OCI-LY3 (cell line): ENCODE measurements around the gene CCDC9B.

Source experiments
- EZH2phosphoT487 ChIP-seq: fragments of 200-600 bp; shearing (Covaris generic); IDR thresholded peaks from 2 replicates; pipeline ENCODE4 v1.6.1; 2018; ENCODE audit warnings: antibody characterized with exemption, mixed run types, low read depth
- TF ChIP-seq, protein P1 (sequence below): fragments of 200-600, 300-600 bp; sonication (generic); IDR thresholded peaks from 2 replicates; pipeline ENCODE4 v1.5.1; 2014; ENCODE audit warnings: antibody characterized with exemption, low read length, low read depth

DNA sequence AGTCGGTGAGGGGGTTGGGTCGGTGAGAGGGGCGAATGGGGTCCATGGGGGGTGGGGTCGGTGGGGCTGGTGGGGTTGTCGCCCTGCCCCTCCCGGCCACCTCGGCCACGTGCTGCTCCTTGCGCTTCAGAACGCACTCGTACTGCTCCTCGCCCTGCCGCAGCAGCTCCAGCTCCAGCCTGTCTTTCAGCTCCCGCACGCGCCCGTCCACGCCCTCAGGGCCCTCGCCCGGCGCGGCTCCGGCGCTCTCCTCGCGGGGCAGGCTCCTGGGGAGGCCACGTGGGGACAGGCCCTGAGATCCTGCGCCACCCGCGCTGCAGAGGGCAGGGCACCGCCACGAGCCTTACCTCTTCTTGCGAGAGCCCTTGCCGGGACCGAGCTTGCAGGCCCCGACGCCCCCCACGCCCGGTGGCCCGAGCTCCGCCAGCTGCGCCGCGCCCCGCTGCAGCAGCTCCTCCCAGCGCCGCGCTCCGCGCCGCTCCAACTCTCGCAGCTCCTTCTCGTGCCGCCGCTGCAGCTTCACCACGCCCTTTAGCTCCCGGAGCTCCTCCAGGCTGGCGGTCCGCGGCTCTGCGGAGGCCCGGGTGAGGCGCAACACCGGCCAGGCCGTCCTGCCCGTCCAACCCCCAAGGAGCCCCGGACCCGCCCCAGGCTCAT, 49.7 kb downstream of the CCDC9B start:
- TF ChIP-seq, protein P1, sequence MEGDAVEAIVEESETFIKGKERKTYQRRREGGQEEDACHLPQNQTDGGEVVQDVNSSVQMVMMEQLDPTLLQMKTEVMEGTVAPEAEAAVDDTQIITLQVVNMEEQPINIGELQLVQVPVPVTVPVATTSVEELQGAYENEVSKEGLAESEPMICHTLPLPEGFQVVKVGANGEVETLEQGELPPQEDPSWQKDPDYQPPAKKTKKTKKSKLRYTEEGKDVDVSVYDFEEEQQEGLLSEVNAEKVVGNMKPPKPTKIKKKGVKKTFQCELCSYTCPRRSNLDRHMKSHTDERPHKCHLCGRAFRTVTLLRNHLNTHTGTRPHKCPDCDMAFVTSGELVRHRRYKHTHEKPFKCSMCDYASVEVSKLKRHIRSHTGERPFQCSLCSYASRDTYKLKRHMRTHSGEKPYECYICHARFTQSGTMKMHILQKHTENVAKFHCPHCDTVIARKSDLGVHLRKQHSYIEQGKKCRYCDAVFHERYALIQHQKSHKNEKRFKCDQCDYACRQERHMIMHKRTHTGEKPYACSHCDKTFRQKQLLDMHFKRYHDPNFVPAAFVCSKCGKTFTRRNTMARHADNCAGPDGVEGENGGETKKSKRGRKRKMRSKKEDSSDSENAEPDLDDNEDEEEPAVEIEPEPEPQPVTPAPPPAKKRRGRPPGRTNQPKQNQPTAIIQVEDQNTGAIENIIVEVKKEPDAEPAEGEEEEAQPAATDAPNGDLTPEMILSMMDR, result no peak
- TF ChIP-seq EZH2phosphoT487, result no peak
